GM23338 (cell line): ENCODE data around the gene LARGE1. TPM values are rescaled to one million over a fixed set of nuclear protein-coding genes. Genes with fewer than 3 reads are reported as not detected.

ENCODE experiments used
- ATAC-seq: fragments of 200-7000 bp; cut with Tn5 transposase; 3 replicates; pipeline ENCODE4 v1.9.1; 2020
- DNase-seq: peaks from one replicate; pipeline ENCODE4 v3.0.0-alpha.2; 2015; ENCODE audit warnings: low spot score
- H2AFZ ChIP-seq: fragments of 200-600 bp; sonication (generic); 2 replicates; pipeline ENCODE4 v1.8.0; 2016; ENCODE audit warnings: antibody characterized with exemption, mild to moderate bottlenecking, moderate library complexity
- H3F3A ChIP-seq: fragments of 200-600 bp; sonication (generic); replicated peaks from 2 replicates; pipeline ENCODE4 v1.8.0; 2017; ENCODE audit warnings: antibody characterized with exemption, mixed run types, low read depth
- H3K27ac ChIP-seq: fragments of 200-600 bp; sonication (generic); 2 replicates; pipeline ENCODE4 v1.6.1; 2016; ENCODE audit warnings: low read depth
- H3K27me3 ChIP-seq: fragments of 200-600 bp; sonication (generic); 2 replicates; pipeline ENCODE4 v1.8.0; 2016; ENCODE audit warnings: mild to moderate bottlenecking, mixed run types, moderate library complexity; ENCODE audit not compliant: insufficient read depth
- H3K36me3 ChIP-seq: fragments of 200-600 bp; sonication (generic); 2 replicates; pipeline ENCODE4 v1.8.0; 2016; ENCODE audit warnings: mild to moderate bottlenecking; ENCODE audit not compliant: insufficient read depth
- H3K4me1 ChIP-seq: fragments of 200-600 bp; sonication (generic); 2 replicates; pipeline ENCODE4 v1.8.0; 2016; ENCODE audit warnings: mild to moderate bottlenecking, moderate library complexity; ENCODE audit not compliant: insufficient read depth
- H3K4me2 ChIP-seq: fragments of 200-600 bp; sonication (generic); 2 replicates; pipeline ENCODE4 v1.7.1; 2017; ENCODE audit warnings: mixed run types
- H3K4me3 ChIP-seq: fragments of 200-600 bp; sonication (generic); 2 replicates; pipeline ENCODE4 v1.6.1; 2016; ENCODE audit warnings: mixed run types
- H3K79me2 ChIP-seq: fragments of 200-600 bp; sonication (generic); replicated peaks from 2 replicates; pipeline ENCODE4 v1.8.0; 2017; ENCODE audit warnings: mild to moderate bottlenecking; ENCODE audit not compliant: insufficient read depth
- H3K9me2 ChIP-seq: fragments of 200-600 bp; sonication (generic); 2 replicates; pipeline ENCODE4 v1.8.0; 2017; ENCODE audit not compliant: insufficient read depth
- H4K20me1 ChIP-seq: fragments of 200-600 bp; sonication (generic); replicated peaks from 2 replicates; pipeline ENCODE4 v1.8.0; 2017; ENCODE audit warnings: mild to moderate bottlenecking; ENCODE audit not compliant: insufficient read depth
- H3K27ac Mint-ChIP-seq: 2 replicates; pipeline ENCODE4 v1.8.0; 2020; ENCODE audit warnings: inconsistent platforms, mild to moderate bottlenecking, moderate library complexity, mixed read lengths
- H3K27me3 Mint-ChIP-seq: 3 replicates; pipeline ENCODE4 v1.8.0; 2022; ENCODE audit warnings: low read depth, mild to moderate bottlenecking, moderate library complexity, mixed read lengths, inconsistent platforms; ENCODE audit not compliant: insufficient read depth, poor library complexity
- H3K36me3 Mint-ChIP-seq: 3 replicates; pipeline ENCODE4 v1.8.0; 2021; ENCODE audit warnings: low read depth, mild to moderate bottlenecking, inconsistent platforms, moderate library complexity, mixed read lengths
- H3K4me1 Mint-ChIP-seq: 3 replicates; pipeline ENCODE4 v1.8.0; 2020; ENCODE audit warnings: mild to moderate bottlenecking, inconsistent platforms, mixed read lengths
- H3K4me3 Mint-ChIP-seq: 3 replicates; pipeline ENCODE4 v1.8.0; 2021; ENCODE audit warnings: moderate library complexity, mild to moderate bottlenecking, inconsistent platforms, mixed read lengths
- H3K9me3 Mint-ChIP-seq: 3 replicates; pipeline ENCODE4 v1.8.0; 2020; ENCODE audit warnings: moderate library complexity, mild to moderate bottlenecking, inconsistent platforms, mixed read lengths
- CREB1 ChIP-seq: fragments of 250-450 bp; sonication (Bioruptor Pico); IDR thresholded peaks from 2 replicates; pipeline ENCODE4 v1.5.0; 2020; ENCODE audit warnings: low read depth, mild to moderate bottlenecking, moderate library complexity
- CTCF ChIP-seq, 2 experiments: fragments of 200-600 bp in 1 of 2; sonication (generic) in 1 of 2; conservative IDR thresholded peaks; 2 replicates each; pipeline versions ENCODE4 v1.5.1 to v1.6.1; 2016 to 2017; ENCODE audit warnings: antibody characterized with exemption in 2 of 2, low read depth in 2 of 2, mild to moderate bottlenecking in 2 of 2, moderate library complexity in 1 of 2
- ZNF331 ChIP-seq: fragments of 250-450 bp; sonication (Bioruptor Pico); IDR thresholded peaks from 2 replicates; pipeline ENCODE4 v1.5.0; 2020; ENCODE audit warnings: low read depth, mild to moderate bottlenecking, moderate library complexity
- ZNF462 ChIP-seq: fragments of 250-450 bp; sonication (Bioruptor Pico); IDR thresholded peaks from 2 replicates; pipeline ENCODE4 v1.5.0; 2020; ENCODE audit warnings: mild to moderate bottlenecking, moderate library complexity
- polyA plus RNA-seq: library from polyadenylated mRNA; unstranded; fragments of >200 nt; fragmentation: Nextera tagmentation; extraction: Ambion mirVana; gene quantifications from 2 replicates; pipeline ENCODE4 v1.2.1, GENCODE V29; 2016
- total RNA-seq: library from RNA; depleted of rRNA; stranded (reverse); fragments of >200 nt; shearing (Covaris generic); gene quantifications from 2 replicates; pipeline ENCODE4 v1.2.3, GENCODE V29; 2014

The LARGE1 gene
- total and polyA plus RNA-seq, 2 experiments from 2014 or later, result 12.8 to 75.6 TPM

GRCh38 chr22:33303099-33303498, 617.2 kb downstream of the LARGE1 start:
- Histone ChIP-seq H3K36me3 (no peaks in the 10 kb centered on the region), H3K4me3 (no peak overlapping the region), H3K79me2 (no peaks in the 10 kb centered on the region), H3F3A (no peaks in the 10 kb centered on the region), H4K20me1 (no peaks in the 10 kb centered on the region; the same call in 1 of the 2 replicates), H3K4me1 (no peaks in the 10 kb centered on the region), H3K4me2 (no peak overlapping the region), H3K27ac (no peak overlapping the region), H2AFZ (no peak overlapping the region), H3K9me2 (no peaks in the 10 kb centered on the region), H3K27me3 (no peaks in the 10 kb centered on the region)
- H3K36me3 Mint-ChIP-seq, result peaks cover 8% of the 10 kb centered on the region
- ATAC-seq (no peak), DNase-seq (no peak)
- no peak overlapping the region for H3K27ac Mint-ChIP-seq
- peaks cover 9% of the 10 kb centered on the region for H3K4me1 Mint-ChIP-seq
- peaks cover 5% of the 10 kb centered on the region for H3K27me3 Mint-ChIP-seq
- no peaks in the 10 kb centered on the region for H3K9me3 Mint-ChIP-seq
- H3K4me3 Mint-ChIP-seq, result no peak overlapping the region
- TF ChIP-seq ZNF331 (CRISPR knock-in tag) (no peak), CREB1 (CRISPR knock-in tag) (no peak), CTCF (conservative IDR thresholded peaks at IDR 0.05; ENCODE audit: low read depth in 2 of 2) (no peak), ZNF462 (CRISPR knock-in tag) (no peak)
